HG03097 (cell line): ENCODE results near the gene PLXNC1.

Experiments
- ATAC-seq: cut with Tn5 transposase; IDR thresholded peaks from one replicate; pipeline ENCODE4 v1.9.1; 2021; ENCODE audit not compliant: unreplicated experiment, low FRiP score

PLXNC1 gene

DNA sequence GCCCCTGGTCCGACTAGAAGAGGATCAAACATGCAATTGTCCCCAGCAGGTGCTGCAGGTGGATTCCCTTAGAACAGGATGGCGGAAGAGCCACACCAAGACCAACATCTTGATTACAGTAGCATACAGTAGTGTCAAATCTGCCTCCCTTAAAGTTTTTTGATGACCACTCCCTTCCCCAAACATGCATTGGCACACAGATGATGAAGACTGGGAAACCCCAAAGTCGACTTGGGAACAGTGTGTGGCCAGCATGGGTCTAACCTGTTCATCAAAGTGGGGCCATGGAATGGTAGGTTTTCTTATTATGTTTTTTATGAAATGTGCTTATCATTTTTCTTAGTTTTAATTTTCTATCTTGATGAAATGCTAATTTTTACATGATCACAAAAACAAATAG lies 8.8 kb downstream of the PLXNC1 start:
- ATAC-seq = no peak

DNA sequence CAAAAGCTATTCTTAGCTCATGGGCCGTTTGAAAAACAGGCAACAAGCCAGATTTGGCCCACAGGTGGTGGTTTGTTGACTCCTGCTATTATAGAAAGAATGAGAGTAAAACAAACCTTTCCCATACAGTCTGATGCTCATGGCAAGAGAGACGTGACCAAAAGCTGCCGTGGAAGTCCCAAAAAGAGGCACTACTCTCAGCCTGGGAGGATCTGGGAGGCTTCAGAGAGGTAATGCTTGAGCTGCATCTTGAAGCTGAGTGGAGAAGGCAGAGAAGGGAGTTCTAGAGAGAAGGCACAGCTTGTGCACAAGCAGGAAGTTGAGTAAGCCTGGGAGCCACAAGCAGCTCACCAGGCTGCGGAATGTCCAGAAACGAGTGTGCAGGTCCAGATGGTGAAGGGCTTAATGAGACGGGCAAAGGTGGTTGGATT lies 9.6 kb downstream of the PLXNC1 start:
- ATAC-seq = peak; percentile 75

DNA sequence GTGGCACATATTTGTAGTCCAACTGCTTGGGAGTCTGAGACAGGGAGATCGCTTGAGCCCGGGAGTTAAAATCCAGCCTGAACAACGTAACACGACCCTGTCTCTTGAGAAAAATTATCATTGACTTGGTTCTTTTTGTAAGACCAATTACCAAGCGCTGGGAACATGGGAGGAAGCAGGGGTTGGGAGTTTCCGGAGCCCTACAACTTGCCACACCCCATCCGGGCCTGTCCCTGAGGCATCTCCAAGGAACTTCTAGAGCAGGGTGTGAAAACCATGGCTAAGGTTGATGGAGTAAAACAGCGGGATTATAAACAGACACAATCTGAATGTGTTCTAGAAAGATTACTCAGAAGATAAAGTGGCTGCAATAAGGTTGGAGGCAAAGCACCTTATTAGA lies 10.3 kb downstream of the PLXNC1 start:
- ATAC-seq = no peak

DNA sequence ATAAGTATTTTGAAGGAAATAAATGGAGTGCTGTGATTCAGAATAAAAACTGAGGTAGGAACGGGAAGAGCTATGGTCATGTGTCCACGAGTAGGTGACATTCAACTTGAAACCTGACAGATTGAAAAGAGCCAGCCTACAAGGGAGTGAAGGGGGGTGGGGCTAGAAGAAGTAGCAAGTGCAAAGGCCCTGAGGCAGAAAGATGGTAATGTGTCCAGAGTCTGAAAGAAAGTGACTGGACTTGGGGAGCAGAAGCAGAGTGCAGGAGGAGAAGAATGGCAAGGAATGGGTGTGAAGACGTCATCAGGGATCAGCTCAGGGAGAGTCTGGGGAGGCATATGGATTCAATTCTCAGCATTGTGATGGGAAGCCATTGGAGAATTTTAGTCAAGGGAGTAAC lies 13.7 kb downstream of the PLXNC1 start:
- ATAC-seq = no peak

DNA sequence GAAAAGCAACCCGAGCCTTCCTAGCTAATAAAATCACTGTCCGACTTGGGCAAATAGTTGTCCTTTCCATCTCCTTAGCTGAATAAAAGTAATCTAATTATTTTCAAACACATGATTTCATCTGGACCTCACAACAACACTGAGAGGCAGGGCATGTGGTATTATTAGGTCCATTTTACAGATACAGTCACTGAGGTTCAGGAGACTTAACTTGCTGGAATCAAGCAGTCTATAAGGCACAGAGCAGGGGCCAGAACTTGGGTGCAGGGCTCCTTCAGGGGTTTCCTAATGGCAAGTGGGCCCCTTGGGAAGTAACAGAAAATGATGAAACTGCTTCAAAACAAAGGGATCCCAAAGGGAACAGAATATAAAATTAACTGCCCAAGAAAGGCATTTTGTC lies 15.5 kb downstream of the PLXNC1 start:
- no peak for ATAC-seq

DNA sequence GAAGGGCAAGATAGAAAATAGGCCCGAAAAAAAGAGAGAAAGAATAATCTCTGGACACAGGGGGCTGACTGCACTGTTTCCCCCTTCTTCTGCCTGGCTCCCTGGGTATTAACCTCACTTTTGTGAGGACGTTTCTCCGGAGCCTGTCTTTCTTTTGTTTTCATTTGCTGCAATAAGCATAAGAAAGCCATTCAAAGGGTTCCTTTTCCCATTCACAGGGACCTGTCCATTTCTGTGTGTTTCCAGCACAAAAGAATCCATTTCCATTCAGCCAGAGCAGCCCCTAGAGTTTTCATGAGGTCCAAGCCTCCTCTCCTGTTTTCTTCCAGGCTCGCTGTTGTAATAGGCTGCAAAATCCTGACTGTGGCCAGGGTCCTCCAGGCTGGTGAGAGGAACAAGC lies 16.8 kb downstream of the PLXNC1 start:
- no peak for ATAC-seq

DNA sequence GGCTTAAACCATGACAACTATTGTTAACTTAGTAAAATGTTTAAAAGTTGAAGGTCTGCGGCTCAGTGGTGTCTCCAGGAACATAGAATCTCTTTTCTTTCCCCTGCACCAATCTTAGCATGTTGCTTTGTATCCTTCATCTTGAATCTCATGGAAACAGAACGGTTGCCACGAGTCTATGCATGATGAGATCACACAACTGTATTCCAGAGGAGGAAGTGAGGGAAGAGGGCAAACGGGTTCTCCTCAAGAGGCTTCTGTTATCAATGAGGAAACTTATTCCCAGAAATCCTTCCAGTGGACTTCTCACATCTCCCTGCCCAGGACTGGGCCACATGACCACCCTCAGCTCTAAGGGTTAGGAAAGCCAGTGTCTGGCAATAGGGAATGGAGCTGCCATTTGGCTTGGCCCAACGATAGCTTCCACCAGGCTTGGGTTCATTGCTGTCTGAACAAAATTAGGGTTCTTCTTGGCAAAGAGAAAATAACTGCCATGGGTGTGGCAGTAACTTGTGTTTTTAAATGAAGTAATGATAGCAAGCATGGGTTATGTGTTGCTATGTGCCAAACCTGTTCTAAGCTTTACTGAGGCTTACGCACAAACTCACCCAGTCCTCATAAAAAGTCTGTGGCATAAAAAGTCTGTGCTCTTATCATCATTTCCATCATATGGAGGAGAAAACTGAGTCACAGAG lies 17.4 kb downstream of the PLXNC1 start:
- ATAC-seq = no peak

DNA sequence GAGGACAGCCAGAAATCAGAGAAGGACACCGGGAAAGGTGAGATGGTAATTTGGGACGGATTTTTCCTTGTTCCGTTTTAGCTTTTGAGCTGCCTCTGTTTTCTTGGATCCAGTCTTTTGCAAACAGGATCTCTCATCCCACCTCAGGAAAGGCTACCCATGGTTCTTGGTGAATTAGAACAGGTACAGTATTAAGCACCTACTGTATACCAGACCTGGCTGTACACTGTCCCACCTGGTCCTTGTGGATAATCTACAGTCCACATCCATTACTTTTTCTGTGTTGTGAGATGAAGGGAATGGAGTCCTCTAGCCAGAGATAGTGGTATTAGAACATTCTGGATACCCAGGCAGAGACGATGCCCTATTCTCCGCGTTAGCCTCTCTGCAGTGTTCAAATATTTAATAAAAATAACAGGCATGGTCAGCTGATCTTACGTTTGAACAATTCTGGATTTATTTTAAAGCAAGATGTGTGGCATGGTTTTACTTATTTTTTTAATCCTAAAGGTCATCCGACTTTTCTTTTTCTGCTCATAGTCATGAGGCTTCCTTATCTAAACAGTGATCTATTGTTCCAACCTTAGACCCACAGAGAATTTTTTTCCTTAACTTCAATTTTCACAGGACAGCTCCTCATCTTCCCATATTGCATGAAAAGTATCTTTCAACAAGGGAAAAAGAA lies 18.8 kb downstream of the PLXNC1 start:
- no peak for ATAC-seq

DNA sequence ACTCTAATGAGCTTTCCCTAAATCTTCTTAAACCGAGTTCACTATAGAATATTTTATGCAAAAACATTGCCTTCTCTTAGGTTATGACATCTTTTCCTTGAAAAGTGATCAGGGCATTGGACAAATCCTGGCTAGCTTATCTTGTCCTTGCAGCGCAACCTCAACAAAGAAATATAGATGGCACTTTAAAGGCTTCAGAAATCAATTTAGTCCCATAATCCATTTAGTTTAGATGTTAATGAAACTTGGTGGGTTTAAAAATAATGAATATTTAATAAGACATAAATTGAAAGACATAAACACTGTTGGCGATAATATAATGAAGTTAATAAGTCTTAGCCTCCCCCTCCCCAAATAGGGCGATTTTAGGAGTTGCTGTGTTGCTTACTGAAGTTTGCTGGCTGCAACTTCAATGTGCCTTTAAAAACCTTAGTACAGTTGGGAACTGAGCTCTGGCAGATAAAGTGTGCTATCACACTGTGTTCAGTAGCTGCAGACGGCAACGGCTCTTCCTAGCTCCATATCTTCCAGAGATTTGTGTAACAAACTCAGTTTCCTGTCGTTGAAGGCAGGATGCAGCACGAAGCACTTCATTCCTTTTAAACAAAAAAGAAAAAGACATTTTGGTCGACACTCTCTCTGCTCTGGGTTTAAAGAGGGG lies 19.5 kb downstream of the PLXNC1 start:
- no peak for ATAC-seq

DNA sequence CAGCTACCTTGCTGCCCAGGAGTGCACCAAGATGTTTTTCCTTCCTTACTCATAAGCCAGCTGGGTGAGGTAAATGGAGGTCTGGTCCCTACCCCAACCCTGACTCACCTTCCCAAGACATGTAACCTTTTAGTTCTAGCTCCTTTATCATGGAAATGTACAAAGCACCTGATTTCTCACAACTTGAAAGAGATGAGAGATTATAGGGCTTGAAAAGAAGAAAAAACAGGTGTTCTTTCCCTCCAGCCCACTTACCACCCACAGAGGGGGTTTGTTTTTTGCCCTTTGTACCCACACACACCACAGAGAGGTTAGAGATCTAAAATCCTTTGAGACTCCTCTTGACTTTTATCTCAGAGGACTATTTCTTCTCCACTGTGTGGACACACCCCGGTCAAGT lies 21.1 kb downstream of the PLXNC1 start:
- no peak for ATAC-seq

DNA sequence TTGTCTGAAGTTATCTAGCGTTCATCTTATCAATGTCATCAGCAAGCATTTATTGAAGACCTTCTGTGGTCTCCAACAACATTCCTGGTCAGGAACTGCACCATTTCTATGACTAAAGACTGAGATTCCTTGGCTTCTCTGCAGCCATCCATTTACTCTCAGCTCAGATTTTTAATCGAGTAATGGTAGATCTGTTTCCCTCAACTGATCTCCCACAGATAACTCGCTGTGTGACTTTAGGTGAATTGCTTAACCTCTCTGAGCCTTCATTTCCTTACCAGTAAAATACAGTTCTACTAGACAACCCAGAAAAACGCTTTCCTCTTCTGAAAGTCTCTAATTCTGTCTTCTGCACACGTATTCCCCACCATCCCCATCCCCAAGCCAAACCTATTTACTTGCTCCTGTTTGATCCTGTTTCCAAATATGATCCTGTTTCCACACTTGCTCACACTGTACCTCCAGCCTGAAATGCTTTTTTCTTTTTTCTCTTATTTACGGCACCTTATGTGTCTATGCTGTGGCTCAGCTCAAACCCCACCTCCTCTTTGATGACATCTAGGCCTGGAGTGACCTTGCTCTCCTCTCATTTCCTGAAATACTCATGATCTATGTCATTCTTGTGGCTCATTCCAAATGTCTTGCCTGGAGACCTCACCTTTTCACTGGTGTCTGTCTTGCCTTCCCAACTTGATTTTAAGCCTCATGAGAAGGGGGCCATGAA lies 21.8 kb downstream of the PLXNC1 start:
- ATAC-seq = no peak

DNA sequence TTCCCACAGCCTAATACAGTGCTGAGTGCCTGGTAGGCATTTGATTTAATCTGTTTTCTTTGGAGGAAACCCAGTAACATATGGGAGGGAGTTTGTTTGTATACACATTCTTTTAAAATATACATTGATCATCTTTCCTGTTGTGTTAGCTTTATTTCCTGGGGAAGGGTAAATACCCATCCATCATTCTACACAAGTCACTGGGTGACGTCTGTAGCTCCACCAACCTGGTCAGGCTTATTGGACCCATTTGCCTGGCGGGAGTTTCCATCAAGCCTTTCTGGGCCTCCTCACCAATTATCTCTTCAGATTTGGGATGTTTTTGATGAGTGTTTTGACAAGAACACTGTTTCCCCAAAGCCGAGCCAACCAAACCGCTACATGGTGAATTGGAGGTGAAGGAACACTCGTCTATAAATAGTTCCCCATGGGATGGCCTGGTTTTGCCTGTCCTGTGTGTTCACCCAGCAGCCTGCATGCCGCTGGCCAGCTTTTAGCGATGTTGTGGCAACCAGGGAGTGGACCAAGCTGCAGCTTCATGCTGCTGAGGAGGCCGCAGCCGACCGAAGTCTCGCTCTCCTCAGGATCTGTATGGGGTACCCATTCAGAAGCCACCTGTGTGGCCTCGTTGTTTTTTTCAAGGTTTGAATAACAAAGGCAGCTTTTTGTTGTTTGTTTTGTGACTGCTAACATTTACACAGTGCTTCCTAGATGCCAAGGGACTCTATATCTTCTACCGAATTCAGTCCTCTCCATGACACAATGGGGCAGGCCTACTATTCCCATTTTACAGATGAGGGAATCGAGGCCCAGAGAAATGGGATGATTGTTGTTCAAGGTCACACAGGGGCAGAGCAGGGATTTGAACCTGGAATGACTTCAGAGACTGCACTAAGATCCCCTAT lies 22.6 kb downstream of the PLXNC1 start:
- no peak for ATAC-seq

DNA sequence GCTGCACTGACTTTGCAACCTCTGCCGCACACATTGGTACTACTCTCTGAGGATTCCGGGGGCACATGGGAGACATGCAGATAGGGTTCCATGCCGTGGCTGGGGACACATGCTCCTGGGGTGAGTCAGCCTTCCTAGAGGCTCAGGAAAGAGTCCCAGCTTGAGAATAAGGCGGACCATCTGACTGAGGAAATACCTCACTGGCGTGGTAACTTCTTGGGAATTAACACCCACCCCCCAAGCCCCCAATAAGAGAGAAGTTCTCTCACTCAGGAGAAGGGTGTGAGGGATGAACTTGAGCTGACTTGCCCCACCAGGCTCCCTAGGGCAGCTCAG lies 23.2 kb downstream of the PLXNC1 start:
- no peak for ATAC-seq

DNA sequence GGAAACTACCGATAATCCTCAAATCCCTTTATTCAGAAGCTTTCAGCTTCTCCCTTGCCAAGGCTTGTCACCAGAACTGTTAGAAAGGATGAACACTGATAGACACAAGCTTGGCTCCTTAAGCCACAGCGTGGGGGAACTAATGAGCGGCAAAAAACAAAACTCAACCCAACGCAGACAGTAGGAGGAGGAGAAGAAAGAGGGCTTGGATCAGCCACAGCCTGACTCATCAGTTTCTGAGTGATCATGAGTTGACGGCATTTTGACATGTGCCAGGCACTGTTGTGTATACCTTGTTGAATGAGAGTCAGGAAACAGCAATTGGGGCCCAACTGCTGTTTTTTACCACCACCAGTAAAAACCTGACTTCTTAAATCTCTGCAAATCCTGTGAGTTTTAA lies 23.7 kb downstream of the PLXNC1 start:
- ATAC-seq = no peak

DNA sequence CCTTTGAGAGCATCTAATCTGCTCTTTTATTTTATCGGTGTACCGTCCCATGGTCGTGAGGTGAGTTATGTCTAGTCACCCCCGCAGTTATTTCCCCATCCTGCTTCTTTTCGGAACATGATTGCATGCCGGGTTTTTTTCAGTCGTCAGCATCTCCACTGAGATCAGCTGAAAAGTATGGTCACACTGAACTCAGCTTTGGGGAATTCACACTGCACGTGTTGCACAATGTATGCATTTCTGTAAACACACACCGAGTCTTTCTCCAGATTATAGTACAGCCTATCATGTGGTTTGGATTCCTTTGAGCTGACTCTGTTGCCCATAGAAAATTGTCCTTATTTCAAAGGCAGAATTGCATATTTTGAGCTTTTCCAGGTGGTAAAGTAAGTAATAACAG lies 24.6 kb downstream of the PLXNC1 start:
- no peak for ATAC-seq

DNA sequence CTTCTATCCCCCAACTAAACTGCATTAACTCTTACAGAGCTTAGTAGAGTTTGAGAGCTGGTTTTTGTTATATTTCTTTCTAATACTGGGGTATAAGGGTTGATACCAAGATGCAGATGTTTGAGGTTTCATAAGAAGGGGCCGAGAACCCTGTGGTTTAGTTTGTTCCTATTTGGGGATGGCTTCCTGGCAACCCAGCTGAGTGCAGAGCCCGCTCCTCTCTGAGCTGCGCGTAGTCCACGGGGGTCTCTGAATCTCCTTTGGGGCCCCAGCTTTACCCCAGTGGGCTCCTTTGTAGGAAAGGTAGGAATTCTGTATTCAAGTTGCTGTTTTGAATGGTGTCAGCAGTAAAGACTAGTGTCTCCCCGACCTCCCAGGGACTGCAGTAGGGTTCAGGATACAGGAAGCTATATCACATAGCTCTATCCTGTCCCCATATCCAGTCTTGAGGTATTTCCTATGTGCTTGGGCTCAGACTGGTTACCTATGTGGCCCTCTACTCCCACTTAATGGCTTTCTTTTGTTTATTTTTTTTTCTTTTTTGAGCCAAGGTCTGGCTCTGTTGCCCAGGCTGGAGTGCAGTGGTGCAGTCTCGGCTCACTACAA lies 25.4 kb downstream of the PLXNC1 start:
- ATAC-seq = no peak

DNA sequence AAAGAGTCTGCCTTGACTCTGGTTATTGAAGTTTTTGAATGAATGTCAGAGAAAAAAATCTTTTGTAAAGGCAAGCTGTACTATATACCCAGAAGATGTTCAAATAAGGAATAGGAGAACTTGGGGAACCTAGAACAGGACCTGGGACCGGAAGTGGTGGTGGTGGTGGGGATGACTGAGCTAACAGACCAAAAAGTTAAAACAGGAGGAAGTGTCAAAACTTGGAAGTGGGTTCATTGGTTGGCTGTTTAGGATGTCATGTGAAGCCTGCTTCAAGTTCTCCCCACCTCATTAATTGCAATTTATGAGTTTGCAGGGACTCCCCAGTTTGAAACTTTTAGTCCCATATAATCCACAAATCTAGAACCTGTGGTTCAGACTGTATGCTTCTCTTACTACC lies 26.2 kb downstream of the PLXNC1 start:
- ATAC-seq = no peak

DNA sequence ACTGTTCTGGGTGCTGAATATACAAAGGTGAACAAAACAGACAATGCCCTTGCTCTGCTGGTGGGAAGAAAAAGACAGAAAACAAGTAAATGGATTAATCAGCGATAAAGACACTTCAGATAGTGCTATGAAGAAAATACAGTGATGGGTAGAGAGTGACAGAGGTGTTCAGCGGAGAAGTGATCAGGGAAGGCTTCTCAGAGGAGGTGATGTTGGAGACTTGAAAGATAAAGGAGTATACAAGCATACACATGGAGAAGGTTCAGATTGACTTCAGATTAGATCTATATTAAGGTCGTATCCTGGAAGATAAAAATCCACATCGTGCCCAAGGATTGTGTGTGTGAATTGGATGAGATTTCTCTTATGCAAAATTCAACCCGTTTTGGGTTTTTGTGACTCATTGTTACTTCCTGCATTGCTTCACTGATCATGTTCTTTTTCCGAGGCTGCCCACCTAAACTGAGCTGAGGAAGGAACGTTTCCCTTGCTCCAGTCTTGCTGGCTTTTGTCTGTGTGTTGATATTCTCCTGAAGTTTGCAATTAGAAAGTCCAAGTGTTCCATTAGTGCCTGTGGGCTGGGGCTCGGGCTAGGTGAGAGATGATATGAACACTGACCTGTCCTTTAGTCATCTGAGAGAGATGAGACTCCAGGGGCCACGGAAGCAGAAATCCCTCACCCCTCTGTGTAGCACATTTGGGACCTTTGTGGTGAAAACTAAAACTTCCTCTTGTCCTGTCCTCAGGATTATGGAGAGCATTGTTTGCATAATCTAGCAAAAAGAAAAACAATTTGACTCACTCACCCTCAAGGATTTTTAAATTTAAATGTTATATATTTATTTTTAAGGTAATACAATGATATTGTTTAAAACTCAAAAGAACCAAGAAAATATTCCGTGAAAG lies 27.6 kb downstream of the PLXNC1 start:
- no peak for ATAC-seq

DNA sequence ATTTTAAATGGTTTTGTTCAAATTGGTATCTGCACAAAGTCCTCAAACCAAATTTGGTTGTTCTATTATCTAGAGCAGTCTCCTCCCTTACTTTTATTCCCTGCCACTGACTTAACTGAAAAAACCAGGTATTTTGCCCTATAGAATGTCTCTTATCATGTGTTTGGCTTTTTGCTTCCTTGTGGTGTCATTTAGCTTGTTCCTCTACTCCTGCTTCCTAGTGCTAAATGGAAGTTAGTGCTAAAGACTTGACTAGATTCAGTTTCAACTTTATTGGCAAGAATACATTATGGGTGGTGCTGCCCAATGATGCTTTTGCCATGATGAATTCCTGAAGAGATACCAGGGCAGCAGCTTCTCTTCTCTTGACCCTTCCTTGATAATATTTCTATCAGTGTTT lies 29.7 kb downstream of the PLXNC1 start:
- ATAC-seq = no peak
